Measurements from ENCODE around the gene CTSD.

GRCh38 chr11:1759851-1760220 is 3.9 kb downstream of the CTSD start:
- TF ChIP-seq, protein P1, sequence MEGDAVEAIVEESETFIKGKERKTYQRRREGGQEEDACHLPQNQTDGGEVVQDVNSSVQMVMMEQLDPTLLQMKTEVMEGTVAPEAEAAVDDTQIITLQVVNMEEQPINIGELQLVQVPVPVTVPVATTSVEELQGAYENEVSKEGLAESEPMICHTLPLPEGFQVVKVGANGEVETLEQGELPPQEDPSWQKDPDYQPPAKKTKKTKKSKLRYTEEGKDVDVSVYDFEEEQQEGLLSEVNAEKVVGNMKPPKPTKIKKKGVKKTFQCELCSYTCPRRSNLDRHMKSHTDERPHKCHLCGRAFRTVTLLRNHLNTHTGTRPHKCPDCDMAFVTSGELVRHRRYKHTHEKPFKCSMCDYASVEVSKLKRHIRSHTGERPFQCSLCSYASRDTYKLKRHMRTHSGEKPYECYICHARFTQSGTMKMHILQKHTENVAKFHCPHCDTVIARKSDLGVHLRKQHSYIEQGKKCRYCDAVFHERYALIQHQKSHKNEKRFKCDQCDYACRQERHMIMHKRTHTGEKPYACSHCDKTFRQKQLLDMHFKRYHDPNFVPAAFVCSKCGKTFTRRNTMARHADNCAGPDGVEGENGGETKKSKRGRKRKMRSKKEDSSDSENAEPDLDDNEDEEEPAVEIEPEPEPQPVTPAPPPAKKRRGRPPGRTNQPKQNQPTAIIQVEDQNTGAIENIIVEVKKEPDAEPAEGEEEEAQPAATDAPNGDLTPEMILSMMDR (conservative IDR thresholded peaks at IDR 0.05; ENCODE audit: low read depth, low read length) = no peak
- TF ChIP-seq FOS (IDR thresholded peaks at IDR 0.05; ENCODE audit: low read depth, low read length) (no peak), POLR2A (IDR thresholded peaks at IDR 0.05; ENCODE audit: low read depth, low read length) (no peak), RCOR1 (IDR thresholded peaks at IDR 0.05; ENCODE audit: insufficient replicate concordance, low read length) (no peak), SMC3 (IDR thresholded peaks at IDR 0.05; ENCODE audit: low read depth, low read length) (no peak), MXI1 (IDR thresholded peaks at IDR 0.05; ENCODE audit: borderline replicate concordance, low read depth, low read length) (no peak), CEBPB (IDR thresholded peaks at IDR 0.05; ENCODE audit: low read depth, low read length) (no peak), RAD21 (IDR thresholded peaks at IDR 0.05; ENCODE audit: low read length) (no peak)

Measured in IMR-90 (cell line).